Measurements from ENCODE around the gene CENPX.
A peak's percentile ranks its signal among the peaks of the same experiment; 100 is the strongest.
"Not testable (repeated sequence)": the region's sequence is repeated elsewhere in the genome, so short reads cannot be mapped to it uniquely, and the experiment has no call there.

CENPX gene

DNA sequence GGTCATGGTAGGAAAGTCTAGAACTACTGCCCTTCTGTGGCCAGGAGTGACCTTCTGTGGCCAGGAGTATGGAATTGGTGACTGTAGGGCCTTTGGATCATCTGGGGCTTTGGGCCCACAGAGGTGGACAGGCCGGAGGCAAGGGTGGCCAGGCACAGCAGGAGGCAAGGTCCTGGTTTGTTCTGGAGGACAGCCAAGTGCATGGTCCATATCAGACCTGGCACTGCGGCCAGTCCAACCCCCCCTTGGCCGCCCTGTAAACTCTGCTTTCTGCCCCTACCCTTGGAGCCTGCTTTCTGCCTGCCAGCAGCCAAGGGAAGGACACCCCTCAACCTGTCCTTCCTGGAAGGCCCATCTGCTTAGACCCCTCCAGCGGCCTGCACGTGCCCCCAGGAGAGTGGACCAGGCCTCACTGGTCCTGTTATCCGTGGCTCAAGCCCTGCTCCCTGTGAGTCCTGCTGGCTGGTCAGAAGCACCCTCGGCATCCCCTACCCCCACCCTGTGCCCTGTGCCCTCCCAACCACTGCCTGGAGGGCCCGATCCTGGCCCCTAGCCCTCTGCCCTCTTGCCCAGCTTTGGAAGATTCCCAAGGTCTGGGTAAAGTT lies 17.1 kb upstream of the CENPX start:
- no peak for DNase-seq (ENCODE audit: low spot score)

DNA sequence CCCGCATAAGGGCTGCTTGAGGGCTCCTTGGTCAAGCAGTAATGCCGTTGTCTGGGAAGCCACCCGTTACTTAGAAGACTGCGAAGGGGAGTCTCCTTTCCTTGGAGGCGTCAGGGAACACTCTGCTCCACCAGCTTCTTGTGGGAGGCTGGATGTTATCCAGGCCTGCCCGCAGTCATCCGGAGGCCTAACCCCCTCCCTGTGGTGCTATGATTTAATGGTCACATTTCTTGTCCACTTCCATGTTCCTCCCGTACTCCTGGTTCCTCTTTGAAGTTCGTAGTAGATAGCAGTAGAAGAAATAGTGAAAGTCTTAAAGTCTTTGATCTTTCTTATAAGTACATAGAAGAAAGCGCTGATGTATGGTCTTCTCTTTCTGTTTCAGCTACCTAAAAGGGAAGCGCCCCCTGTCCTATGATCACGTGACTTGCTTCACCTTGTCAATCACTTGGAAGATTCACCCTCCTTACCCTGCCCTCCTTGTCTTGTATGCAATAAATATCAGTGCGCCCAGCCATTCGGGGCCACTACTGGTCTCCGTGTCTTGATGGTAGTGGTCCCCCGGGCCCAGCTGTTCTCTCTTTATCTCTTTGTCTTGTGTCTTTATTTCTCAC lies 16.2 kb upstream of the CENPX start:
- DNase-seq (ENCODE audit: low spot score), result not testable (repeated sequence)

DNA sequence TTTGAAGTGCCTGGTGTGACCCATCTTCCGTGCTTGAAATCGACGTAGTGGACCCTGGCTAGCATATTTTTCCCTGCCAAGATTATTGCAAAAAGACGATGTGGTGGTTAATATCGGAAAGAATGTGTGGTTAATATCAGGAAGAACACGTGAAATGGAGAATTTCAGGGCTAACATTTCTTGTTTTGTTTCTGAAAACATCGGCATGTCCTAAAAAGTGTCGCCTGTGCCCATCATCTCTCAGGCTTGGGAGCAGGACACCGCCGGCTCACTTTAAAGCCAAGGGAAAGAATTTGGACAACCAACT lies 15.2 kb upstream of the CENPX start:
- no peak for DNase-seq (ENCODE audit: low spot score)

DNA sequence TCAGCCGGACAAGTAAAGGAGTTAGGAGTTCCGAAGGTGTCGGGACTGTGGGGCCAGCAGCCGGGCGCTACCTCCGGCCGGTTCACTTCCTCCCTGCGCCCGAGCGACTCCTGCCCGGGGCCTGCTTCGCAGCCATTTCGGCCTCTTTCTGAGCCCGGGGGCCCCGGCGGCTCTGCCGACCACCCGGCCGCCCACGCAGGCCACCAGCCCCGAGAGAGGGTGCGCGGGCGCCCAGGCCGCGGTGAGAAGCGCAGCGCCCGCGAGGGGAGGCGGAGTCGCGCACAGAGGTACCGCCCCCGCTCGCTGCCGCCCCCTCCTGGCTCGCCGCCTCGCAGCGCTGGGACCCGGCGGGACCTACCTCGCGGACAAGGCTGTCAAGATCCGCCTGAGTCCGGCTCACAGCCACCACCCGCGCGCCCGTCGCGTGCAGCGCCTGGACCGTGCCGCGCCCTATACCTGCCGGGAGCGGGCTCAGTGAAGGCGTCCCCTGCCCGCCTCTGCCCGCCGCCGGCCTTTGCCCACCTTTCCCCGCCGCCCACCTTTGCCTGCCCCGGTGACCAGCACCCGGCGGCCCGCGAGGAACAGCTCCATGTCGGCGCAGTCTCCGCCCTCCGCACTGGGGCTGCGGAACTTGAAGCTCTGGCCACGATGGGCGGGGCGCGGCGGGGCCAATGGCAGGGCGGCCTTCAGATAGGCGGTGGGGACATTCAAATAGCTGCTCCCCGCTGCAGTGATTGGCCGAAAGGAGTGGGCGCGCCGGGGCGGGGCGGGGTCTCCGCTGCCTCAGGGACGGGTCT lies 14.6 kb upstream of the CENPX start, which contains the start of gene DCXR:
DCXR (minus strand) TSS at position 606 of the 797 bp plus-strand sequence; CDS start at position 591, 15 bp downstream.
- DNase-seq (ENCODE audit: low spot score), result peak; percentile 98

DNA sequence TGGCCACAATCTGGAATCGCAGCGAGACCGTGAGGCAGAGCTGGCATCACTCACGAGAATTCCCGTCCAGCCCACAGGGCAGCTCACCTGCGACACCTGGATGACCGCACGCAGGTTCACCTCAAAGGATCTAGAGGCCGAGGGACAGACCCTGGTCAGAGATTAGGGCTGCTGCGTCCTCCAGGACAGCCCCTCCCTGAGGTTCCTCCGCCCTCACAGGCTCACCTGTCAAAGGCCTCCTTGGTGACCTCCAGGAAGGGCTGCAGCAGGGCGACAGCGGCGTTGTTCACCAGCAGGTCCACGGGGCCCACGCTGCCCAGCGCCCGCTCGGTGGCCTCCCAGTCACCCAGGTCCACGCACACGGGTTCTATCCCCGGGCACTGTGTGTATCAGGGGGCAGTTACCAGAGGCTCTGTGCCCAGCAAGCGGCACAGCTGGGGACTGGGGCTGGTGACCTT lies 14.0 kb upstream of the CENPX start:
- no peak for DNase-seq (ENCODE audit: low spot score)

DNA sequence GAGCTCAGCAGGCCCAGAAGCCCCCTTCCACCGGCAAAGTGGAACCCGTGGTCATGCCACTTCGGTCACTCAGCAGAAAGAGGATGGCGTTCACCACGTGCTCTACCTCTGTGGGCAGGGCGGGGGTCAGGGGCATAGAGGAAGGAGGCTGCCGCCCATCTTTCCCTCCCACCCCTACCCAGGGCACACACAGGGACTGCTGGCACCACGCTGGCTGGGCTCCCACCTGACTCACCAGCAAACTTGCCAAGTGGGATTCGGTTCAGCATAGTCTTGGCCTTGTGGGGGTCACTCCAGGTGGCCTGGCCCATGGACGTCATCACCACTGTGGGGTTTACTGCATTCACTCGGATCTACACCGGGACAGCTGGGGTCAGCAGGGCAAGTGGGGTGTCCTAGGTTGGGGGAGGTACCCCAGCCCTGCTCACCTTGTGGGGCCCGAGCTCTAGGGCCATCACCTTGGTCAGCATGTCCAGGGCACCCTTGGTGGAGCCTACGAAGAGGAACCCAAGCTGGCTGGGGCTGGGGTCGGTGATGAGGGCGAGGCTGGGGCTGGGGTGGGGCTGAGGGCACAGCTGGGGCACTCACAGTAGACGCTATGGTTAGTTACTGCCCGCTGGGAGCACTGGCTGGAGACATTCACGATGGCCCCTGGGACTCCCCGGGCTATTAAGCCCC lies 13.4 kb upstream of the CENPX start:
- no peak for DNase-seq (ENCODE audit: low spot score)

DNA sequence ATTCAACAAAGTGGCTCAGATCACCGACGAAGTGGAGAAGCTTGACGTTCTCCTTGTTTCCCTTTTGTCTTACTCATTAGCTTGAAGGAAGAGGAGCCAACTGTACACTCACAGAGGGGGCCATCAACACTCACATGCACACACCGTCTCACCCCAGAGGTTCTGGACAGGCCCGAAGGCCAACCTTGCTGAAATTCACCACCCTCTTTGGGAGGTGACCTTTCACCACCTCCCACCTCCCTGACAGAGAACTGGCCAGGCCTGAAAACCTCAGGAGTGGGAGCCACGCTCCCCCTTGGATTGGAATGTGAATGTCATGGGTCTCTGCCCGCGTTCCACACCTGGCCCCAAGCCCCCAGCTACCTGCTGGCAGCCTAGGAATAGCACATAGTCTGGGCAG lies 12.8 kb upstream of the CENPX start:
- DNase-seq (ENCODE audit: low spot score), result no peak

DNA sequence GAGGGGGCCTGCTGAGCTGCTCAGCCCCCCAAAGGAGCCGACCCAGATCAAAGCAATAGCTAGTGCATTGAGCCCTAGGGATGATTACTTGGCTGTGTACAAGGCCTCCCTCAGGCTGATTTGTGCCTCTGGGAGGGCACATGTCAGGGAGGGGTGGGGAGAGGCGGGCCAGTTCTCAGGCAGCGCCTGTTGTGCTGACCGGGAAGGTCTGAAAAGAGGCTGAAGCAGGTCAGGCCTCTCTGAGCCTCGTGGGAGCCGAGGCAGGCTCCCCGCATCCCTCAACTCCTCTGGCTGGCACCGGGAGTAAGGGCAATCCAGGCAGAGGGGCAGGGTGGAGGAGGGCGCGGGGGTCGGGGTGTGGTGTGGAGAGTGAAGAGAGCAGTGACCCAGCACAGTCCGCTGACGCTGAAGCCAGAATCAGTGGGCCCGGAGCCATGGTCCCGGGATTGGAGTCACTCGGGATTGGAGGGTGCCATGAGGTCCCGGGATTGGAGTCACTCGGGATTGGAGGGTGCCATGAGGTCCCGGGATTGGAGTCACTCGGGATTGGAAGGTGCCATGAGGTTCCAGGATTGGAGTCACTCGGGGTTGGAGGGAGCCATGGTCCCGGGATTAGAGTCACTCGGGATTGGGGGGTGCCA lies 11.8 kb upstream of the CENPX start:
- no peak for DNase-seq (ENCODE audit: low spot score)

DNA sequence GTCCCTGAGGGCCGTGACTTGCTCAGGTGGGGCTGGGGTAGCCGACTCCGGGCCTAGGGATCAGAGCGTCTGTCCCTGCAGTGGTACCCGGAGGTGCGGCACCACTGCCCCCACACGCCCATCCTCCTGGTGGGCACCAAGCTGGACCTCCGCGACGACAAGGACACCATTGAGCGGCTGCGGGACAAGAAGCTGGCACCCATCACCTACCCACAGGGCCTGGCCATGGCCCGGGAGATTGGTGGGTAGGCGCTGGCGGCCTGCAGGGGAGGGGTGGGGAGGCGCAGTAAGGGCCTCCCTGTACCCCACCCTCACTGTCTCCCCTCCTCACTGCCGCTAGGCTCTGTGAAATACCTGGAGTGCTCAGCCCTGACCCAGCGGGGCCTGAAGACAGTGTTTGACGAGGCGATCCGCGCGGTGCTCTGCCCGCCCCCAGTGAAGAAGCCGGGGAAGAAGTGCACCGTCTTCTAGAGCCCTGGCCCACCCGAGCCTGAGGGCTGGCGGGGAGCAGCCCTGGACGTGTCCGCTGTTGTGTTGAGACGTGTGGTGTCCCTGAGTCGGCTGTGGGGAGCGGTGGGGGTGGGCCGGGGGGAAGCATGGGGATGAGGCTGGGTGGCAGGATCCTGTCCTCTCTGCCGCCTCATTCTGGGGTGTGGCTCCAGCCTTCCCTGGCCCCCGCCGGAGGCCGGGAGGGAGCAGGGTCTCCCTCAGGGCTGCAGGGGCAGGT lies 10.8 kb upstream of the CENPX start:
- DNase-seq (ENCODE audit: low spot score), result no peak

DNA sequence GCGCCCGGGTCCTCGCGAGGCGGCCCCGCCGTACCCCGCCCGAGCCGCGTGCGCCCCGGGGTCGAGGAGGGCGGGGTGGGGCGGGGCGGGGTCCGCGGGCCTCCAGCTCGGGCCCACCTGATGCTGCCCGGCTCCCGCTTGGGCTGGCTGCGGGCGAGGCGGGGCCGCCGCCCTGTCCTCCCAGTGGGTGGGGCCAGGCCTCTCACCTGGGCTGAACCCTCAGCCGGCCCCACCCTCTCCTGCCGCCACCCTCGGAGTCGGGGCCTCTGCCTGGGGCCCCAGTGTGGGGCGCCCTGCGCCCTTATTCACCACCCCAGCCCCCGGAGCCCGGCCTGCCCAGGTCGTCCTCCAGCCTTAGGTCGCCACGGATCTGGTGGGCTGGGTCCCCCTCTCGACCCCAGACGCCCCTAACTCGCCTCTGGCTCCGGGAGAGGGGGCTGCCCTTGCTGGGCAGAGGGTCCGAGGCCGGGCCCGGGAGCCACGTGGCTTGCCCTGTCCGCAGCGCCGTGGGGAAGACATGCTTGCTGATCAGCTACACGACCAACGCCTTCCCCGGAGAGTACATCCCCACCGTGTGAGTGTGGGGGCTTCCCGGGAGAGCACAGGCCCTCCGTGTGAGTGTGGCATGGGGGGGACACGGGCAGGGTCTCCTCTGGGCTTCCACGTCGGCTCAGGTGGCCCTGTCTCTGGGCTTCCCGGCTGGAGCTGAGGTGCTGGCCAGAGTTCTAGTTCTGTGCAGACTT lies 9.4 kb upstream of the CENPX start:
- DNase-seq (ENCODE audit: low spot score), result peak; percentile 84

DNA sequence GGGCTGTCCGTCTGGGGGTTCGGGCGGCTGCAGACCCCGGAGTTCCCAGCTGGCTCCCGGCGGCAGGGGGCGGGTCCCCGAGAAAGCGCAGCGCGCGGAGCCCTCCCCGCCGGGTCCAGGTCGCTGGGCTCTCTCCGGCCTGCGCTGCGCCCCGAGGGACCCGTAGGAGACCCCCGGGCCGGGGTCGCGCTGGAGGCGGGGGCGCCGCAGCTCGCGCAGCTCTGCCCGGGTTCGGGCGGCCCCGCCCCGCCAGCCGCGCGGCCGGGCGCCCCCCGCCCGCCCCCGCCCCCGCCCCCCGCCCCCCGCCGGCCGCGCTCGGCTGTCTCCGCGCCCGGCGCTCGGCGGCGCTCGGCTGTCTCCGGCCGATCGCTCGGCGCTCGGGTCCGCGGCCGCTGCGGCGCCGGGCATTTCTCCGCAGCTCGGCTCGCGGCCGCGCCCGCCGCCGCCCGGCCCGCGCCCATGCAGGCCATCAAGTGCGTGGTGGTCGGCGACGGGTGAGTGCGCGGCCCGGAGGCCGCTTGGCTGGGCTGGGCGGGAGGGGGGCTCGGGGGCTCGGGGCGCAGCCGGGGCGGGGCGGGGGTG lies 8.7 kb upstream of the CENPX start, which contains the start of gene RAC3:
RAC3 (plus strand) TSS at position 376 of the 582 bp plus-strand sequence; CDS start at position 460, 84 bp downstream.
- peak; percentile 59 for DNase-seq (ENCODE audit: low spot score)

DNA sequence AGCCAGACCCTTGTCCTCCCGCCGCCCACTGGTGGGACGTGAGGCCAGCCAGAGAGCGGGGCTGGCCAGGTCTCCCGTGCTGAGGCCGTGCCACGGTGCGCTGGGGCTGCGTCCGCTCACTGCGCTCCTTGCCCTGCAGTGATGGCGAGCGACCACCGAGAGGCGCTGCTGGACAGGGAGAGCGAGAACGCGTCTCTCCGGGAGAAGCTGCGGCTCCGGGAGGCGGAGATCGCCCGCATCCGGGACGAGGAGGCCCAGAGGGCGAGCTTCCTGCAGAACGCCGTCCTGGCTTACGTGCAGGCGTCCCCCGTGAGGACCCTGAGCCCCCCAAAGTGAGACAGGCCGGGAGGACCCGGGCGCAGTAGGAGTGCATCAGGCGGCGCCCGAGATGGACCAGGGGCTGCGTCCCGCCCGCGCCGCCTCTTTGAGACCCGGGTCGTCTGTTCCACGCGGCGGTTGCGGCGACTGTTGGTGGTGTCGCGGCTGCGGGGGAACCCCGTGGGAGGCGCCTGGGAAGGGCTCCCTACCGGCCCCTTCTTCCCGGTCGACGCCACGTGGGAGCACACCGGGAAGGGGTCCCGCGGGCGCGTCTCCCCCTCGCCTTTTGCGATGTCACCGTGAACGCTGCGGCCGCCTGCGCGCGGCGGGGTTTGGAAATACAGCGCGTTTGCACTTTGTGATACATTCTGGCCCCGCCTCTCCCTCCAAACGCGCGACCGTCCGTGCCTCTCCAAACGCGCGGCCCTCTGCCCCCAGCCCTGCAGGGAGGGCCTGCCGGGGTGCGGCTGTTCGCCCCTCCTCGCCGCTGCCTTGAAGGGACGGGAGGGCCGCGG lies 8.0 kb upstream of the CENPX start:
- peak; percentile 92 for DNase-seq (ENCODE audit: low spot score)

DNA sequence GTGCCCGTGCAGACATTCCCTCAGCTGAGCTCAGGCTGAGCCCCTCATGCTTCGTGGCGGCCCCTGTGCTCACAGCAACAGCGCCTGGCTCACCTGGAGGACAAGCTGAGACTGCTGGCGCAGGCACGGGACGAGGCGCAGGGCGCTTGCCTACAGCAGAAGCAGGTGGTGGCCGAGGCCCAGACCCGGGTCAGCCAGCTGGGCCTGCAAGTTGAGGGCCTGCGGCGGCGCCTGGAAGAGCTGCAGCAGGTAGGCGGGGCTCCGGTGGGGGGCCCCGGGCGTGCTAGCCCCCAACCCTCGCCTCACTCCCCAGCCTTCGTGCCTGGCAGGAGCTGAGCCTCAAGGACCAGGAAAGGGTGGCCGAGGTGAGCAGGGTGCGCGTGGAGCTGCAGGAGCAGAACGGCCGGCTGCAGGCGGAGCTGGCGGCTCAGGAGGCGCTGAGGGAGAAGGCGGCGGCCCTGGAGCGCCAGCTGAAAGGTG lies 7.4 kb upstream of the CENPX start:
- DNase-seq (ENCODE audit: low spot score), result no peak

DNA sequence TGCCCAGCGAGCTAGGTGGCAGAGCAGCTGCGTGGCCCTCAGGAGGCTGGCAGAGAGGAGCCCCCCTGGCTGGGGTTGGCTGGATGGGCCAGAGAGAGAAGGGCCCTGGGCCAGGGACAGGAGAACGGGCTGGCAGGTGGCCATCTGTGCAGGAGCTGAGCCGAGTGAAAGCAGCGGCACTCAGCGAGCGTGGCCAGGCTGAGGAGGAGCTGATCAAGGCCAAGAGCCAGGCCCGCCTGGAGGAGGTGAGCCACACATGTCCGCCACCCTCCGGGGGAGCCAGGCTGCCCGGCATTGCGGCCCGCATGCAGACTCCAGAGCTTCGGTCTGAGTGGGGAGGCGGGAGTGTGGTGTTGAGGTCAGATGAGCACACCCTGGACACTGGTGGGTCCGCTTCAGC lies 6.7 kb upstream of the CENPX start:
- DNase-seq (ENCODE audit: low spot score), result no peak

DNA sequence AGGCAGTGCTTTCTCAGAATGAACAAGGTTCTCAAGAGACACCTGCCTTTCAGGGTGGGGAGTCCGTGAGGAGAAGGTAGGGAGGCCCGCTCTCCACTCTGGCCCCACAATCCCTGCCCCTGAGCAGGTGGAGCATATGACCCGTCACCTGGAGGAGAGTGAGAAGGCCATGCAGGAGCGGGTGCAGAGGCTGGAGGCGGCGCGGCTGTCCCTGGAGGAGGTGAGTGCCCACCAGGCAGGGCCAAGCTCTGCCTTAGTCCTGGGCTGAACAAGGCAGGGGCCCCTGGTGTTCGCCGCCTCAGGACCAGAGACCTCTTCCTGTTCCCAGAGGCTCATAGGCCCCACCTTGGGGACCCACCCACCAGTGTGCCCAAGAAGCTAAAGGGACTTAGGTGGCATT lies 6.3 kb upstream of the CENPX start:
- no peak for DNase-seq (ENCODE audit: low spot score)

DNA sequence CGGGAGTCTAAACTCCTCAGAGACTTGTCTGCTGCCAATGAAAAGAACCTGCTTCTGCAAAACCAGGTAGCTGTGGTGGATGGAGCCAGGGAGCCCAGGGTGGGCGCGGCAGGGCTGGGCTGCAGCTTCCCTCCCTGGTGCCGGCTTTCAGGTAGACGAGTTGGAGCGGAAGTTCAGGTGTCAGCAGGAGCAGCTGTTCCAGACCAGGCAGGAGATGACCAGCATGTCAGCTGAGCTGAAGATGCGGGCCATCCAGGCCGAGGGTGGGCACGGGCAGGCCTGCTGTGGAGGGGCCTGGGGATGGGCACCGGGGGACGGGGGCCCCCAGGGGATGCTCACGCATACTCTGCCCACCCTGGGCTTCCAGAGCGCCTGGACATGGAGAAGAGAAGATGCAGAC lies 5.6 kb upstream of the CENPX start:
- DNase-seq (ENCODE audit: low spot score), result no peak

DNA sequence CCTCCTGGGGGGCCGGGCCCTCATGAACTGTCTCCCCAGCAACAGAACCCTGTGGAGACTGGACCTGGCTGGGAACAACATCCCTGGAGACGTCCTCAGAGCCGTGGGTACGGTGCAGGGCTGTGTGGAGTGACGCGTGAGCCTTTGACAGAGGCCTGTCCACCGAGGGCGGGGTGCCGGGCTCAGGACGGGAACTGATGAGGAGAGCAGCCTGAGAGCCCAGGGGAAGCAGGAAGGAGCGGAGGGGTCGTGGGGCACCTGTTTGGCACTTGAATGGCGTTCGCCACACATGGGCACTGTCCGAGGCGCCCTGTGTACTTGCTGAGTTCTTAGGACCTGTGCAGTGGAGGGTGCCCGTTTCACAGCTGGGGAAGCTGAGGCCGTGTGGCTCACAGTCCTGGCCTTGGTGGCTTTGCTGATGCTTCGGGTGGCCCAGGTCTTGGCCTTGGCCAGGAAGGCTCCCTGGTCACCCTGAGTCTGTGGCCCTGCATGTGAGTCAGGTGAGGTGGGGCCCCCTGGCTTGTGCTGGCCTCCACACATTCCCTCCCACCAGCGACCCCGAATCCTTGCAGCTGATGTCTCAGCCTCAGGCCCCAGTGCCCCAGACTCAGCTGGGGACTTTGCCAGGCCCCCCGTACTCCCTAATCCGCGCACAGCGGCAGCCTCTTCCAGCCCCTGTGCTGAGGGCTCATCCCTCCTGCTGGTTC lies 2.9 kb upstream of the CENPX start:
- no peak for DNase-seq (ENCODE audit: low spot score)

DNA sequence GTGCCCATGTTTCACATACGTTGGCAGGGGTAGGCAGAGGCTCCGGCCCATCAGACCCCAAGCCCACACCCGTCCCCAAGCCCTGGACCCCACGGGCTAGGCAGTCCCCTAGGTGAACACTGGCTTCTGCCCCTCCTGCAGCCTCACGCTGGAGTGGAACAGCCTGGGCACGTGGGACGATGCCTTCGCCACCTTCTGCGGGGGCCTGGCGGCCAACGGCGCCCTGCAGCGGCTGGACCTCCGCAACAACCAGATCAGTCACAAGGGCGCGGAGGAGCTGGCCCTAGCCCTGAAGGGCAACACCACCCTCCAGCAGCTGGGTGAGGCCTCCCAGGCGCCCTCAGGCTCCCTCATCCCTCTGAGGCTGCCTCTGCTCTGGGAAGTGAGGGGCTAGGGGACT lies 2.2 kb upstream of the CENPX start:
- no peak for DNase-seq (ENCODE audit: low spot score)
